AML-193 (cell line): ENCODE measurements around the gene VPS35L.
"Not testable (repeated sequence)": the region's sequence is repeated elsewhere in the genome, so short reads cannot be mapped to it uniquely, and the experiment has no call there.

ENCODE experiments used
- DNase-seq, 2 experiments: peaks; one replicate each; lab custom pipeline; 2025; lab: John Stamatoyannopoulos, UW

VPS35L gene

DNA sequence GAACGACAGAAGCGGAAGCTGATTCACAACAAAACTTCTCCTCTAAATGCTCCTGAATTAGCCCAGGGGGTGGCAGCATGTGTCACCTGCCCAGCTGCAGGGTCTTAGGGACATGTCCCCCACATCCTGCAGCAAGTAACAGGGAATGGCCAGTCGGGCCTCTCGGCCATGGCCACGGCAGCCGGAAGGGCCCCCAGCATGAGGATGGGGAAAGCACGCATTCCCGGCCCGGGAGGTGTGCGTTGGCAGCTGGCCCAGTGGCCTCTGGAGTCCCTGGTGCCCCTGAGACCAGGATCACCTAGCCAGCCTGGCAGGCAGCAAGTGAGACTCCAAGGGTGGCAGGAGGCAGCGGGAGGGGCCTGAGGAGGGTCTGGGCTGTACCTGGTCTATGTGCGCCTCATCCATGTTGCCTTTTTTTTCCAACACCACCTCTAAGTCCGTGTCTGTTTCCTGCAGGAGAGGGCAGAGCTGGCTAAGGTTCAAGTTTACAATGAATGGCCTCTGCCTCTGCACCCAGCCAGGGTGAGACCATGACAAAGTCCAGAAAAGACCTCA lies 155.6 kb downstream of the VPS35L start:
- DNase-seq: no peak

DNA sequence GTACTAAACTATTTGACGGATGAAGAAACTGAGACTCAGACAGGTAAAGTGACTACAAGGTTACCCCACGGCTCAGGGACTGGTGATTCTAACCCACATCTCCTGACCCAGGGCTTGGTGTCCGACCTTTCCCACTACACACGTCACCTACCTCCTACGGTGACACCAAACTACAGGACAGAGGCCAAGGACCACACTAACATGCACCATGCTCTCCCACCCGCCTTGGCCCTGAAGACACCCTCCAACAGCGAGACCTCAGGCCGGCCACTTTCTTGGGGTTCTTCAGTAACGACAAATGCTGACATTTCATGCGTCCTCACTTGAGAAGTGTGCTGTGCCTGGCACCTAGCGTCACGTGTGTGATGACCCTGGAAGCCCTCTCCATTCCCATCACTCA lies 156.1 kb downstream of the VPS35L start:
- DNase-seq: no peak

DNA sequence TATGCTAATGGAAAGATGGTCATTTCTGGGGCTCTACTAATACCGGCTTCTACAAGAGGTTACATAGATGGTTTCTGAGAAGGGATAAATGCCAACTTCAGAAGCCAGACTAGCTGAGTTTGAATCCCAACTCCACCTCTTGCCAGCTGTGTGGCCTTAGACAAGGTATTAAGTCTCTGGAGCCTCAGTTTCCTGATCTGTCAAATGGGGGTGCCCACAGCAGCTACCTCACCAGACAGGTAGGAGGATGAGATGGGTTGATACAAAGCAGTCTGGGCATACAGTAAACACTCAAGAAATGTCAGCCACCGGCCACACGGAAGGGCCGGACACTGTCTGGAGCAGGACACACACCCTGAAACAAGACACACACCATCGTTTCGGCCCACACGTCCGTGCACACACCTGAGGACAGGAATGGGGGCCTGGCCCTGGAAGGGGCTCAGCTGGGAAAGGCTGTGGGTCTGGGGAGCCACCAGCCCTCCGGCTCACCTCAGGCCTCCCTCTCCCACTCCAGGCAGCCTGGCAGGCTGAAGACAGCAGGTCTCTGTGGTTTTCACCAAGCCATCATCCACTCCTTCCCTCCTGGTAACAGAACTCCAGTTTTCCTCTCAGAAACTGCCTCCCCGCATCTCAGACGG lies 157.0 kb downstream of the VPS35L start:
- DNase-seq: no peak

DNA sequence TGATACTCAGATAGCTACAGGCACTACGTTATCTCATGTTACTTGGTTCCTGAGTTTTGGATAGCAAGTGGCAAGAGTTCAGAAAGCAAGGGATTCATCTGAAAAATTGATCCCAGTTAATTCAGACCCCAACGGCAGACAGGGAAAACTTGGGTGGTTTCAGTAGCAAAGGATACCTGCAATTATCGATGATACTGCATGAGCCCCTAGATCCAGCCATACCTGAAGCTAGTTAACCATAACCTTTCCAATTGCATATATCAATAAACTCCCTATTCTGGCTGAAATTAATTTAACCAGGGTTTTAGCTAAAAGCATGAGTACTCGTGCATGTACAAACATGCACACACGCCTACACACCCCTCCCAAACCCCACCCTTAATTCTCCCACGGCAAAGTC lies 158.2 kb downstream of the VPS35L start:
- DNase-seq: no peak

DNA sequence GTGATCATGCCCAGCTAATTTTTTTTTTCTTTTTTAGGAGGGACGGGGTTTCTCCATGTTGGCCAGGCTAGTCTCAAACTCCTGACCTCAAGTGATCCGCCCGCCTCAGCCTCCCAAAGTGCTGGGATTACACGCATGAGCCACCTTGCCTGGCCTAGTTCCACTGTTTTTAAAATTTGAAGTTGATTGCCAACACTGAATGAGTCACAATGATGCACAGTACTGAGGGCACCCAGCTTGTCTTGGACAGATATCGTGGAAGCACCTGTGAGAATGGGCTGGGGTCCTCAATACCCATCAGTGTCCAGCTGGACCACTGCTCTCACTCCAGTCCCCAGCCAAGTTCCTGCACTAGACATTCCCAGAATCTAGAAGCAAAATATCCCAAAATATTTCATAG lies 160.1 kb downstream of the VPS35L start:
- DNase-seq: no peak

DNA sequence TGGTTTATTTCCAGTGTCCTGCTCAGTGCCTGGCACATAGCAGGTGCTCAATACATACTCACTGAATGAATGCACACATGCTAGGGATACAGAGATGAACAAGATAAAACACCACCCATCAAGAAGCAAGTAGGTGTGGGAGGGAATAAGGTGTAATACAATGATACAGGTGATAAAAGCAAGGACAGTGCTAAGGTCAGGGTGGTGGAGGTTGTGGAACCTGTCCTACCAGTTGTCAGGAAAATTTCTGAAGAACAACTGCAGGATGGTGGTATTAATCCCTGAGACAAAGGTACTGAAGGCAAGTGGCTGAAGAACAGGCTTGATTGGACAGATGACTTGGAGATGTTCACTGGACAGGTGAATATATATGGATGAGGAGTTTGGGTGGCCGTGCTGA lies 160.7 kb downstream of the VPS35L start:
- no peak for DNase-seq

DNA sequence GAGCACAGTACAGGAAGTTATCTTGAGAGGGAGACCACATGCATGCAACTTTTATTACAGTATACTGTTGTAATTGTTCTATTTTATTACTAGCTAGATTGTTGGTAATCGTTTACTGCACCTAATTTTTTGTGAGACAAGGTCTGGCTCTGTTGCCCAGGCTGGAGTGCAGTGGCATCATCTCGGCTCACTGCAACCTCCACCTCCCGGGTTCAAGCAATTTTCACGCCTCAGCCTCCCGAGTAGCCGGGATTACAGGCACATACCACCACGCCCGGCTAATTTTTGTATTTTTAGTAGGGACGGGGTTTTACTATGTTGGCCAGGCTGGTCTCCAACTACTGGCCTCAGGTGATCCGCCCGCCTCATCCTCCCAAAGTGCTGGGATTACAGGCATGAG lies 161.2 kb downstream of the VPS35L start:
- DNase-seq: not testable (repeated sequence)

DNA sequence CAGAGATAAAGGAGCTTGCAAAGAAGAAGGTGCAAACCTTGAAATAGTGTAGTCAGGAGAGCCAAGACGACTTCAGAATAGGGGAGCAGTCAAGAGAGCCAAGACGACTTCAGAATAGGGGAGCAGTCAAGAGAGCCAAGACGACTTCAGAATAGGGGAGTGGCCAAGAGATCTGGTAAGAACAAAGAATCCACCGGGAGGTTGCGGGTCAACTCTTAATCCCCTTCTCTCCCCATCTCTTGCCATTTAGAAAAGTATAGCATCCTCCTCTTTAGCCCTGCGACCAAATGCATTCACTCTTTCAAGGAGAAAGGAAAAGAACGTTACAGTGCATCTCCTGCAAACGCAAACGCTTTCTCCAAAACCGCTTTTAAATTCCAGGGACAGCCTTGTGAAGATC lies 161.8 kb downstream of the VPS35L start:
- no peak for DNase-seq

DNA sequence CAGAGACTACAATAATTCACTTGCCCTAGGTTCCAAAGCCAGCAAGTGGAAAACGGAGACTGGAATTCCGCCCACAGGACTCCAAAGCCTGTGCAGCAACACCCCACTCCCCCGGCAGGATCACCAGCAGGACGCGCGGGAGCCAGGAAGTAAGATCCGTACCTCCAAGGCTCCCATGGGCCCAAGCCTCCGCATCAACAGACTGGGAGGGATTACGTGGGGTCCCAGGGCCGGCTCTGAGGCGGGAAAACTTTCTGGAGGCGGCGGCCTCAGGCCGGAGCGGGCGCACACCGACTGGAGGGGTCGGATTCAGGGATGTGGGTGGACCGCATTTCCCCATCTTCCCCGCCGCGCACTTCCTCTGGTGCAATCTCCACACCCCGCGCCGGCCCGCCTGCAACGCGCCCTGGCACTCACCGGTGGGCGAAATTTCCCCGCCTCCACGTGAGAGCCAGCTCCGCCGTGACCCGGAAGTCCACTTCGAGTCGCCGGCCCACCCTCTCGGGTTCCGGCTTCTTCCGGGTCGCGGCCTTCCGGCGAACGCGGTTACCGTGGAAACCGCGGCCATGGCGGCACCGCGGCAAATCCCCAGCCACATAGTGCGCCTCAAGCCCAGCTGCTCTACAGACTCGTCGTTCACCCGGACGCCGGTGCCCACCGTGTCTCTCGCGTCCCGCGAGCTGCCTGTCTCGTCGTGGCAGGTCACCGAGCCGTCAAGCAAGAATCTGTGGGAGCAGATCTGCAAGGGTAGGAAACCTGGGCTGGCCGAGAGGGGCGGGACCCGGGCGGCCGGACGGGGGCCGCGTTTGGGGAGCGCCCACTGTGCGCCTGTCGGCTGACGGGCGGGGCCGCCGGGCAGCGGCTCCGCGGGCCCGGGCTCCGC lies 162.5 kb downstream of the VPS35L start, which contains the start of the genes IQCK and KNOP1:
TSS of gene IQCK (plus strand) at position 531 of the 883 bp plus-strand sequence. CDS start at position 567, 36 bp downstream.
TSS of gene KNOP1 (minus strand) at position 487 of the 883 bp plus-strand sequence. CDS start 3,192 bp downstream, outside the sequence.
- DNase-seq: peak; percentile 62 to 66

DNA sequence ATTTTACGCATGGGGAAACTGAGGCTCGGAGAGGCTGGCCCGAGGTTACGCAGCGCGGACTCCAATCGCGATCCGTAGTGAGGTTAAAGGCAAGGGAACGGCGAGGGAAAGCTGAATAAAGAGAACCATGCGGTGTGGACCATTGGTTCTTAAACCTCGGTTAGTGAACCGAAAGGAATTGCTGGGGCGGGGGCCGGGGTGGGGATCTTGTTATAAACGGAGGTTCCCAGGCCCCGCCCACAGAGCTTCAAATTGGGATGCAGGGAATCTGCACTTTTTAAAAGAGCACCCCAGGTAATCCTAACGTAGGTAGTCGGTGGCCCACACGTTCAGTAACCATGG lies 163.1 kb downstream of the VPS35L start:
- DNase-seq: no peak

DNA sequence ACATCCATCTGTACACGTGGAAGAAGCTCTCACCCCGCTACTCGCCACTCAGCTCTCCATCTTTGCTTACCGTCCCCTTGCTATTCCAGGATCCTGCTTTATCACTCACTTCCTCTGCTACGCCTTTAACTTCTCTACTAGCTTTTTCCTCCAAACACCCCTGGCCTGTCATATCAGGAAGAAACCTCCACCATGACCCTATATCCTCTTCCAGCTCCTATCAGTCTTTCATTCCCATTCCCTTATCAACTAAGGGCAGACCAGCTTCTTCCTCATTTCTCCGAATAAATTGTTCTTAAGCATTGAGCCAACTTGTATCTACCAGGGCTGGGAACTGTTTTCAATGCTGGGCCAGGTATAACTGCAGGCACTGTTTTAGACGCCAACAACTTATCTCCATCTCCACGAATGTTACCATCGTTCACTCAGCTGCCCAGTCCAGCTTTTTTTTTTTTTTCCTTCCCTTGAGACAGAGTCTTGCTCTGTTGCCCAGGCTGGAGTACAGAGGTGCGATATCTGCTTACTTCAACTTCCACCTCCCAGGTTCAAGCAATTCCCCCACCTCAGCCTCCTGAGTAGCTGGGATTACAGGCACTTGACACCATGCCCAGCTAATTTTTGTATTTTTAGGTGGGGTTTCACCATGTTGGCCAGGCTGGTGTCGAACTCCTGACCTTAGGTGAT lies 166.9 kb downstream of the VPS35L start:
- no peak for DNase-seq

DNA sequence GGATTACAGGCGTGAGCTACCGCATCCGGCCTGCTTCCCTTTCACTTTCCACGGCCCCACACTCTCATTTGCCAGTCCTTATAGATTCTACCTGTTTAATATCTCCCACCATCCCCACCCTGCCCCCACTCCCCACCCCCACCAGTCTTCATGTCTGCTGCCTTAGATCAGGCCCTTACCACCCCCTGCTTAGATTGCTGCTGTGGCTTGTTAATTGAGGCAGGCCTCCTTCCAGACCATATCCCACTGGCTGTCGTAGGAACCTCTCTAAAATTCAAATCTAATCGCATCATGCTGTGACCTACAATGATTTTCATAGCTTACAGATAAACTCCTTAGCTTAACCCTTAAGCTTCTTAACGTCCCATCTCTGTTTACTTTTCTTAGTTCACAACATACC lies 167.5 kb downstream of the VPS35L start:
- DNase-seq: no peak

DNA sequence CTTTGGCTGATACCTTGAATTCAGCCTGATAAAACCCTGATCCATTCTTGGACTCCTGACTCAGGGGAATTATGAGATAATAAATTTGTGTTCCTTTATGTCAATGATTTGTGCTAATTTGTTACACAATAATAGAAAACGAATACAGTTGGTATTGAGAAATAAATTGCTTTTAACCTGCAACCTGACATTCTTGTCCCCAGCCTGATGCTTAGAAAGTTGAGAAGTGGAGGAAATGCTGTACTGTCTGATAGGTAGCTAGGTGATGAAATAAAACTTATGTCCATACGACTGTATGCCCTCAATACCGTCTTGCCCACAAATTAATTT lies 173.1 kb downstream of the VPS35L start:
- no peak for DNase-seq

DNA sequence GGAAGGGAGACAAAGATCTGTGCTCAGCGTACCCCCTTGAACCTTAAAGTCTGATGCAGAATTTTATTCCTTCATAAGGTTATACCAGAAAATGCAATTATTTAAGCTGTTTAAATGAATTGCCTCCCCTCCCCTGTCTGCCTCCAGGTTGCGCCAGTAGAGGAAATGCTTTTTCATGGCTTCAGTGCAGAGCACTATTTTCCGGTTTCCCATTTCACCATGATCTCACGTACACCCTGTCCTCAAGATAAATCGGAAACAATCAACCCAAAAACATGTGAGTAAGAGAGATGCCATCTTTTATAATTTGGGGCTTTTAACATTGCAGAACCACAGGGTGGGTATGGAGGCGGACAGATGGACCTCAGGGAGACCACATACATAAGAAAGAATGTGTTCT lies 178.0 kb downstream of the VPS35L start:
- DNase-seq: no peak

DNA sequence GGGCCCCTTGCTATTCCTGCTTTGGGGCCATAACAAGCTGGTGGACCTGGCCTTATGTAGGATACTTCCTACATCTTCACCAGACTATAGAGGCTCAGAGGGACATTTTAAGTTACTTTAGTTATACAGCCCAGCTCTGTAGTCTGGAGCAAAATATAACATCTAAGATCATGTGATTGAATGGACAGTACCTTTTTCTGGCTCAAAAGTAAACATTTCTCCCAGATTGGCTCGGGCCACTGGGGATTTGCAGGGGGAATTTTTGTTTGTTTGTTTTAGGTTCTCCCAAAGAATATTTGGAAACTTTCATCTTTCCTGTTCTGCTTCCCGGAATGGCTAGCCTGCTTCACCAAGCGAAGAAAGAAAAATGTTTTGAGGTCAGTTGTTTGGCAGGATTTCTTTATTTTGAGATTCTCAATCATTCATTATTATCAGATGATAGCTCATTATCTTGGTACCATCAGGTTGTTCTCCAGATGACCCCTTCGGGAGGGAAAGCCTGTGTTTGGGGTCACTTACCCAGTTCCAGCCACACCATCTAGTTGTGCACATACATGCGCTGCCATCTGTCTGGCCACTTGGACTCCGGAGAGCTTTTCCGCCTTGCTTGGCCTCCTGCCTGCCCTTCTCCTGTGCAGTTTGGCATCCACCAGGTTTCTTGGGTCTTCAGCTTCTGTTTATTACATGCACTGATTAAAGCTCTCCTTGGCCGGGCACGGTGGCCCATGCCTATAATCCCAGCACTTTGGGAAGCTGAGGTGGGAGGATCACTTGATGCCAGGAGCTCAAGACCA lies 179.8 kb downstream of the VPS35L start:
- no peak for DNase-seq

DNA sequence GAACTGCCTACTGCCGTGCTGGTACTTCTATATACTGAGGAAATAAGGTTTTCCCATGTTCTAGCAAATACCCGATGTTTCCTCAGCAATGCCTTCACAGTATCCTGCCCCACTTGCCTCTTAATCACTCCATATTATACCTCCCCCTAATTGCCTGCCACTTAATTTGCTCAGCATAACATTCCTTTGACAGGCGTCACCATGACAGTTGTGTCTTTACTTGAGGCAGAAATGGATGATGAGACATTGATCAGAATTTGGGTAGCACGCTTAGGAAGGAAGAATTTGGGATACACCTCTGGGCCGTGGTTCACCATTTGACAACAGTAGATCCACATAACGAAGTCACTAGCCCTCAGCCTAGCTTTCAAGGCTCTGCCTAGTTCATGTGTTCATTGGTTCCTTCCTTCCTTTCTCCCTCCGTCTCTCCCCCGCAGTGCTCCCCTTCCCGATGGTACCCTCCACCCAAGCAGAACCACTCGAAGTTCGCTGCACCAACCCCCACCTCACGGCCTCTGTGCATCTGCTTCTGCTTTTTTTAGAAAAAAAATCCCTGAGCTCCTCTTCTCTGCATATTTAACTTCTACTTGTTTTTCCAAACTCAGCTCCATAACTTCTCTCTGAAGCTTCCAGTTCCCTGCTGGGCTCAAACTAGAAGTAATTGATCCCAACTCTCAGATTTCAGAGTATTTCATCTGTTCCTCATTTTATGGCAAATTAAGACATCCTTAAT lies 182.0 kb downstream of the VPS35L start:
- no peak for DNase-seq

DNA sequence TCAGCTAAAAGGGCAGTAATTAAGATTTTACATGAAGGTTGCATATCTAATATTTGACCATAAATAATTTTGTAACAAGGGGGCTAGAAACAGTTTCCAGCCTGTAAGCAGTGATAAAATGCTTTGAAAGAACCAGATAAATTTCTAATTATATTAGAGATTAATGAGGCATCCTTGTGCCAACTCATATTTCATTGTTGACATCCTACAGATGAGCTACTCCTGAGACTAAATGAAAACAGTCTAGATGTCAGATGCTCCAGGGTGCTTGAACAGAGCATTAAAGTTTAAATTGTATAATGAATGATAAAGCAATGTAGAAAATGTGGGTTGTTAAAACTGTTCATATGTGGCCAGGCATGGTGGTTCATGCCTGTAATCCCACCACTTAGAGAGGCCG lies 185.9 kb downstream of the VPS35L start:
- no peak for DNase-seq

DNA sequence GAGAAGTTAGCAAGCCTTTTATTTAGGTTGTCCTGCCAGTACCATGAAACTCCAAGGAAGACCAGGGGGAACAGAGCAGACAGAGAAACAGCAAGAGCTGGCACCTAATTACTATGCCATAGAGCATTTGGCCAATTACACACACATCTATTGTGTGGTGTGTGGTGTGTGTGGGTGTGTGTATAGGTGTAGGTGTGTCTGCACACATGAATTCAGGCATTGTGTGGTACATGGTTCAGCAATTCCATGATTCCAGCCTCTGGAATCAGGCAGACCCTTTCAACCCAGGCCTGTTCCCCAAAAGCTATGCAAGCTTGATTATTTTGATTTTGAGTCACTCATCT lies 188.3 kb downstream of the VPS35L start:
- DNase-seq: no peak

DNA sequence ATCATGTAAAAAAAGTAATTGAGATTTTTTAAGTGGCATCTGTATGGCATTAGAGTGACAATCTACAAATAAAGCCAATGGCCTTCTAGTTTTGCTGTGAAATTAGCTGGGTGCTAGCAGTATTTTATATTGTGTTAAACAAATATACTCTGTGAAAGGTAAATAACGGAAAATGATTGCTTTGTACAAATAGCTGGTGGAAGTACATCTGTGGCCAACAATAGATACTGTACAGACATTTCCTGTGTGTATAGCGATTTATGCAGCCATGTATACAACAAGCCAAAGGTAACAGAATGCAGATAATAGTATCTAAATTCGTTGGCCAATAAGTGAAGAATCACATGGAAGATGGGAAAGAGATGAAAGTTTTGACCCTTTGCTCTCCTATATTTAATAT lies 189.2 kb downstream of the VPS35L start:
- no peak for DNase-seq

DNA sequence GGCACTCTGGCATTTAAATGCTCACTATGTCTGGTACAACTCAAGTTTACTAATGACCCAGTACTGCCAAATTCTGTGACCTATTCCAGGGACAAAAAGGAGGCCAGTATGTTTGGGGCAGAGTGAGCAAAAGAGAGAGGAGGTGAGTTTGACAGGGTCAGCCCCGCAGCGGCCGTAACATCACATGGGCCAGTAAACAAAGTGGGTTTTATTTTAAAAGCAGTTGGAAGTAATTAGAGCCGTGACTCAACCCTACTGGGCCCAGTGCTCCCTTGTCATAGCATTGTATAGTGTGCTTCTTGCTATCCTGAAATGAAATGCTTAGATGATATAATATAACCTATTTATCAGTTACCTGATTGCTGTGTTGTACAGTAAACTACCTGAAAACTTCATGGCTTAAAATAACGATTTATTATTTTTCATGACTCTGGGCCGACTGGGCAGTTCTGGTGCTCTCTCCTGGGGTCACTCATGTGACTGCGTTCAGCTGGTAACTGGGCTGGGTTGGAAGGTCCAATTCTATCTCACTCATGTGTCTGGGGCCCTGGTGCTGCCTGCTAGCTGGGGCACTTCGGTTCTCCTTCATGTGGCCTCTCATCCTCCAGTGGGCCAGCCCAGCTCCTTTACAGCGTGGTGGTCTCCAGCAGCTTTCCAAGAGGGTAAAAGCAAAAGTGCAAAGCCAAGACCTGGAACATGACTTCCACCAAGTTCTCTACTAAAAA lies 189.9 kb downstream of the VPS35L start:
- no peak for DNase-seq

DNA sequence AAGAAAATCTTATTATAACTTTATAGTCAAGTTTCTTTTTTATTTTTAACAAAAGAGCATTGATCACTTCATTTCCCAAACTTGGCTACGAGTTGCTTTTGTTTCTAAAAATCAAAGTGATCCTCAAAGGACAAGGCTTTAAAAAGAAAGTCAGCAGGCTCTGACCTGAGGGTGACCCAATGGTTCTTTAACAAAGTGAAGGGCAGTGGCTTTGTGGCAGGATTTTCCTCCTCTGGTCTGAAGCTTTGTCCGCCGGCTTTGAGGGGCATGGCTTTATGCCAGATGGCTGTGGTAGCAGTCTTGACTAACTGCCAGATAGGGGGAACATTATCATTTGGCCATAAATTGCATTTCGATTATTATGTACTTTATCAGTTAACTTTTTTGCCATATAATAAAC lies 191.1 kb downstream of the VPS35L start:
- DNase-seq: no peak
